HG02678 (cell line): Measurements from ENCODE around the gene CD300LD.
"Not testable (repeated sequence)": the region's sequence is repeated elsewhere in the genome, so short reads cannot be mapped to it uniquely, and the experiment has no call there.

ENCODE experiments used
- ATAC-seq: cut with Tn5 transposase; IDR thresholded peaks from one replicate; pipeline ENCODE4 v1.9.1; 2021; ENCODE audit warnings: mild to moderate bottlenecking, moderate library complexity; ENCODE audit not compliant: unreplicated experiment

Gene CD300LD

DNA sequence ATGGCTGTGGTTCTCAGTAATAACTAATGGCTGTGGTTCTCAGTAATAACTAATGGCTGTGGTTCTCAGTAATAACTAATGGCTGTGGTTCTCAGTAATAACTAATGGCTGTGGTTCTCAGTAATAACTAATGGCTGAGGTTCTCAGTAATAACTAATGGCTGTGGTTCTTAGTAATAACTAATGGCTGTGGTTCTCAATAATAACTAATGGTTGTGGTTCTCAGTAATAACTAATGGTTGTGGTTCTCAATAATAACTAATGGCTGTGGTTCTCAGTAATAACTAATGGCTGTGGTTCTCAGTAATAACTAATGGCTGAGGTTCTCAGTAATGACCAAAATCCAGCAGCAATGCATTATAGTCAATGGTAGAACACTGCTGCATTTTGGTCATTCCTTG is 18.4 kb downstream of the CD300LD start:
- not testable (repeated sequence) for ATAC-seq

DNA sequence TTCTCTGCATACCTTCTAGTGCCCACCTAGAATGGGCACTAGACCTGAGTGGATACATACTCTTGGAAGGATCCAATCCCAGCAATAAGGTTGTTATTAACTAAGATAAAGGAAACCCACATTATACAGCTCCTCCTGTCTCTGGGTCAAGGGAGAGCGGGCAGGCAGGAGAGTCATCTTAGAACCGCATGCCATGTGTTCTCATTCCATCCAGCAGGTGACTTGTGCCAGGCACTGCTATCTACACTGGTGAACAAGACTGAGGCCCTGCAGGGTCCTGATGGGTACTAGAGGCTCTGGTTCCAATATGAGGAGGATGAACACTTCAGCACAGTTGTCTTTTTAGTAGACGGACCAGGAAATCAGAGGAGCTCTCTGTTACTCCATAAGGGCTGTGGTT is 18.9 kb downstream of the CD300LD start:
- no peak for ATAC-seq

DNA sequence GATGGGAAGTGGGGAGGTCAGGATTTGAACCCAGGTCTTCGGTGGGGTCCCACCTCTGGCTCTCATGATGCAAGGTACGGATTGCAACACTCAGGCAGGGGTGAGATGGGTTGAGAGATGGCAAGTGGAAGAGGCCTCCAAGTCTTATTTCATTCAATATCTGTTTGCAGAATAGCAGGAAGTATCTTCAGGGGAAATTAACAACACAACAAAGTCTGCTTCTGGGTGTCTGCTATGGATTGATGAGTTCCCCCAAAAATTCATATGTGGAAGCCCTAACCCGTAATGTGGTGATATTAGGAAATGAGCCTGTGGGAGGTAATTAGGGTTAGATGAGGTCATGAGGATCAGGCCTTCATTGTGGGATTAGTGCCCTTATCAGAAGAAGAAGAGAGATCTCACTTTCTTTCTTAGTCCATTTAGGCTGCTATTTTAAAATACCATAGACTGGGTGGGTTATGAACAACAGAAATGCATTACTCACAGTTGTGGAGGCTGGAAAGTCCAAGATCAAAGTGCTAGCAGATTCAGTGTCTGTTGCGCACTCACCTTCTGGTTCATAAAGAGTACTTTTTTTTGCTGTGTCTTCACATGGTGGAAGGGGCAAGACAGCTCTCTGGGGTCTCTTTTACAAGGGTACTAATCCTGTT is 20.3 kb downstream of the CD300LD start:
- no peak for ATAC-seq

DNA sequence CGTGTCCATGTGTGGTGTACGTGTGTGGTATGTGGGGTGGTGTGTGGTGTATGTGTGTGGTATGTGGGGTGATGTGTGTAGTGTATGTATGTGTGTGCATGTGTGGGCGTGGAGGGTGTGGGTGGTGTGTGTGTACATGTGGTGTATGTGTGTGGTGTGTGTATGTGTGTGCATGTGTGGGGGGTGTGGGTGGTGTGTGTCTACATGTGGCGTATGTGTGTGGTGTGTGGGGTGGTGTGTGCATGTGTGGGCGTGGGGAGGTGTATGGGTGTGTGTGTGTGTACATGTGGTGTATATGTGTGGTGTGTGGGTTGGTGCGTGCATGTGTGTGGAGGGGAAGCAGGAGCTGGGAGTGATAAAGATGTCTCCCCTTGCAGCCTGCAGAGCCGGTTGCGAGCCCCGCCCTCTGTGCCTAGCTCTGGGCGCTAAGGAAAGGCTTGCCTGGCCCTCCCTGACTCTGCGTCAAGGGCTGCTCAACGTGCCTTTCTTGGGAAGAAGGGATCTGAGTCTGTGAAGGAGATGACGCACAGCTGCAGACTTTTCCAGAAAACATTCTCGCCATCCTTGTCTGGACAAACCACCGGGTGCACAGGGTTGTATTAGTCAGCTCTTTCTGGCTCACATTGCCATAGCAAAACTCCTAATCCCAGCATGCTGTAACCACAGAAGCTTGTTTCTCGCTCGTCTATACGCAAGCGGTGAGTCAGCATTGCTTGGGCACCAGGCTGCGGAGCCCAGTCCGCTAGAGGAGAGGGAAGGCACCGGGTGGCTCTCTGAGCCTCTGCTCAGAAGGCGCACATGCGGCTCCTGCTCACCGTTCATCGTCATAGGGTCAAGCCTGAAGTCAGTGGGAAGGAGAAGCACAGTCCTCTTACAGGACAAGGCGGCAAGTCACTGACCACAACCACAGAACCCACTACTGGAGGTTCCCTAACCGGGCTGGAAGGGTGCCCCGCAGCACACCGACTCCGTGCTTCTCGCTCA is 22.8 kb downstream of the CD300LD start:
- ATAC-seq = no peak

DNA sequence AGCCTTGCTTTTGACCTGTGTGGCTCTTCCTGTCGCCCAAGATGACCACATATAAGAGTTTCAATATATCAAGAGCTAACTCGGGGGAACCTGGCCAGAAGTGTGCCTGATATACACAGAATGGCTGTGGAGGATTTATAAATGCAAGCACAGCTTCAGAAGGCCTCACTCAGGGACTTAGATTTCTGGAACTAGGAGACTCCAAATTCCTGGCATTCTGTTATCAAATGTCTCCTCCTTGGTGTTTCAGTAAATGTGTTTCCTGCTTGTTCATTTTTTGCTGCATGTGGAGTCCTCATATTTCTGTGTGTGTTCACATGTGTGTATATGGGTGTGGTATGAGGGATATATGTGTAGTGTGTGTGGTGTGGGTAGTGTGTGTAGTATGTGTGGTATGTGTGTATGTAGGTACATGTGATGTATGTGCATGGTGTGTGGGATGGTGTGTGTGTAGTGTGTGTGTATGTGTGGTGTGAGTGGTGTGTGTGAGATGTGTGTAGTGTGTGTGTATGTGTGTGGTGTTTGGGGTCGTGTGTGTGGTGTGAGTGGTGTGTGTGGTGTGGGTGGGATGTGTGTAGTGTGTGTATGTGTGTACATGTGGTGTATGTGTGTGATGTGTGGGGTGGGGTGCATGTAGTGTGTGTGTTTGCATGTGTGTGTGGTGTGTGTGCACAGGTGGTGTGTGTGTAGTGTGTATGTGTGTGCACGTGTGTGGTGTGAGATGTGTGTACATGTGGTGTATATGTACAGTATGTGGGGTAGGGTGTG is 23.8 kb downstream of the CD300LD start:
- no peak for ATAC-seq

DNA sequence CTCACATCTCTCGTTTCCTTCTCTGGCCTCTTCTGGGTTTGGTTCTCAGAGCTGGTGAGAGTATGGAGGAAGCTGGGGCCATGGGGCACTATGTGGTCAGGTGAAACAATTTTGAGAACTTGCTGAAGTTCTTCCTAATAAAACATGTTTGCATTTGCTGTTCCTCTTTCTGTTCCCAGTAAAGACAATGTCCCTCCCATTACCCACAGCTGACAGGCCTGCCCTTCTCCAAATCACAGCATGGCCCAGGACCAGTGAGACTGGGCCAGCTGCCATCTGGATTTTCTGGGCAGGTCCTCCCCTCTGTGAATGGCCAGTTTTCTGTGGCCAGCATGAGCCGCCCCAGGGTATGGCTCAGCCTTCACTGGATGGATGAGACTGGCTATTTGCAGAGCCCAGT is 24.7 kb downstream of the CD300LD start, which contains the start of gene CD300H:
Gene CD300H, minus strand, starts transcription at position 113 of the 400 bp plus-strand sequence.
- ATAC-seq = no peak

DNA sequence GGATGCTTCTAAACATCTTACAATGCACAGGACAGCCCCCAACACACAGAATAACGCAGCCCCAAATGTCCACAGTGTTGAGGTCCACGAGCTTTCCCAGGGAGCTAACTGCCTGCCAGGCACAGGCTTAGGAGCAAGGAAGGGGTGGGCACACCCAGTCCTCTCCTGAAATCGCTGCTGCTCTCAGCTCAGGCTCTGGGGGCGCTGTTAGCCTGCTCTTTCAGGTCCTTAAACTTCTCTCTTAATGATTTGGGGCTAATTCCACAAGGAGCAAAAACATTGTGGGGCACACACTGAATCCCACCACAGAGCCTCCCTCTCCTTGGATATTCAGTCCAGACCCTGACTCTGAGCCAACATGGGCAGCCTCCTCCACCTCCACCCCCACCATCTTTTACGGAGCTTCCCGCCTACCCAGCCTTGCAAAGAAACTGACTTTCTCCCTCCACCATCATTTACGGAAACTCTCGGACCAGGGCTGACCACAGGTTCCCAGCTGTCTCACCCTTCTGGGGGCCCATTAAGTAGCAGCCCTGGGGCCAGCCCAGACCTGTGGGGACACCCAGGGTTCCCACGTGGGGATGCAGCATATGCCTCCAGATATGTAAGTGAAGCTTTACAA is 25.8 kb downstream of the CD300LD start:
- ATAC-seq = no peak

DNA sequence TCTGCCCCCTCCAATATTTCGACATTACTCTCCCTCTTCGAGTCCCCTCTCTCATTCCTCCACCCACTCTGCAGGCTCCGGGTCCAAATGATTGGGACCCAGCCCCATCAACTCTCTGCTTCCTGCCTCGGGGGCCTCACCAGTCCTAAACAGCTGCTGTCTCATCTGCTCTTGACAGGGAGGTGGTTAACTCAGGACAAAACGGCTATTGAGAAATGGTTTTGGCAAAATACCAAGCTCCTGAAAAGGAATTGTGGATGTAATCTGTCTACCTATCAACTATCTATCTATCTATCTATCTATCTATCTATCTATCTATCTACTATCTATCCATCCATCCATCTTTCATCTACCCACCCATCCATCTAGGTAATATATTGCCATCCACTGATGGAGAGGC is 27.0 kb downstream of the CD300LD start:
- ATAC-seq = no peak

DNA sequence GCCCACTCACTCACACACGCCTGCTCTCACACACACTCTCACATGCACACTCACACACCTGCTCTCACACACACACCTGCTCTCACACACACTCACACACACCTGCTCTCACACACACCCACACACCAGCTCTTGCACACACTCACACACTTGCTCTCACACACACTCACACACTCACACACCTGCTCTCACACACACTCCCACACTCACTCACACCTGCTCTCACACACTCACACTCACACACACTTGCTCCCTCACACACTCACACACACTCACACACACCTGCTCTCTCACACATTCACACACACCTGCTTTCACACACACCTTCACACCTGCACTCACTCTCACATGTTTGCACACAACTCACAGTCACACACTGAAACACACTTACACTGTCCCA is 28.7 kb downstream of the CD300LD start:
- ATAC-seq = no peak

DNA sequence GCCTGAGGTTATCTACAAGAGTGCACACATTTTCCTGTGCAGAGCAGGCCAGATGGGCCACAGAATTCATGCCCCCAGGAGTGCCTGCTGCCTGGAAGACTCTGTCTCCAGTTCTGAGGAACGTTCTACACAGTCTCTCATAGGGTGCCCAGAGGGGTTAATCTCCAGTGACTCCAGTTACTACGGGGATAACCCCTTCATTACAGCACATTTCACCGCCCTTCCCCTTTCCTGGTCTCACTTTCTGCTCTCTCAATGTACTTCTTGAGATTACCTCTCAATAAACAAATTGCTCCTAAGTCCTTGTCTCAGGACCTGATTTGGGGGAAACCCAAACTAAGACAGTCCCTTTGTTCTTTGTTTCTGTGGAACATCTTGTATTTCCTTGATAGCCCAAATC is 30.5 kb downstream of the CD300LD start:
- ATAC-seq = no peak

DNA sequence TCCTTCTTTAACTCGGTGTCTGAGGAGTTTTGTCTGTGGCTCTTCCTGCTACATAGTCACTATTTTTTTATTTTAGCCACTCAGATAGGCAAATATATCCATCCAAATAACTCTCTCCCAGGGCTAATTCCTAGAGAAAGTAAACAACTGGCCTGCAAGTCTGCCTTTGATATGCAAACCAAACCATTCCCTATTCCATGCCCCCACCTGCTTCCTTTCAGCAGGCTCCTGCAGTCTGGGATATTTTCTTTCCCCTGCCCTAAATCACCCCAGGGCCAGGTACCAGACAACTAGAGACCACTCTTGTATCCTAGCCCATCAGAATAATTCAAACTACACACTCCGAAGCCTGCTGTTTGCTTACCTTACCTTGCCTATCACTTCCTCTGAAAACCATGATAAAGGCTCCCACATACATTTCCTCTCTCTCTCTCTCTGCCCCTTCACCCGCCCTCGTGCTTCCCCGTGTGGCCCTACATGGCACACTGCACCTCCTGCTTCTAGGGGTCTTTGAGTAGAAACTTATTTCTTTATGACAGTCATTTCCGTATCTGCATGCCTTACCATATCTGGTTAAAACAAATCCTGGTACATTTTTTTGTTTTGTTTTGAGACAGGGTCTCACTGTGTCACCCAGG is 33.1 kb downstream of the CD300LD start:
- no peak for ATAC-seq

DNA sequence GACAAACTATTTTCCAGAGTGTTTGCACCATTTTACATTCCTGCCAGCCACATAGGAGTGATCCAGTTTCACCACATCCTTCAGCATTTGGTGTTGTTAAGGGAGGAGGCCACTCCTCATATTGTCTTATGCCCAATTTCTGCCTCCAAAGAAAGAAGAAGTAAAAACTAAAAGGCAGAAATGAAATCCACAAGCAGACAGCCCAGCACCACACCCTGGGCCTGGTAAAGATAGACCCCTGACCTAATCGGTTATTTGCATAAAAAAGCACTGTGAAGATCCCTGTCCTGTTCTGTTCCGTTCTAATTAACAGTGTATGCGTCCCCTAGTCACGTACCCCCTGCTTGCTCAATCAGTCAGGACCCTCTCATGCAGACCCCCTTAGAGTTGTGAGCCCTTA is 33.7 kb downstream of the CD300LD start:
- not testable (repeated sequence) for ATAC-seq

DNA sequence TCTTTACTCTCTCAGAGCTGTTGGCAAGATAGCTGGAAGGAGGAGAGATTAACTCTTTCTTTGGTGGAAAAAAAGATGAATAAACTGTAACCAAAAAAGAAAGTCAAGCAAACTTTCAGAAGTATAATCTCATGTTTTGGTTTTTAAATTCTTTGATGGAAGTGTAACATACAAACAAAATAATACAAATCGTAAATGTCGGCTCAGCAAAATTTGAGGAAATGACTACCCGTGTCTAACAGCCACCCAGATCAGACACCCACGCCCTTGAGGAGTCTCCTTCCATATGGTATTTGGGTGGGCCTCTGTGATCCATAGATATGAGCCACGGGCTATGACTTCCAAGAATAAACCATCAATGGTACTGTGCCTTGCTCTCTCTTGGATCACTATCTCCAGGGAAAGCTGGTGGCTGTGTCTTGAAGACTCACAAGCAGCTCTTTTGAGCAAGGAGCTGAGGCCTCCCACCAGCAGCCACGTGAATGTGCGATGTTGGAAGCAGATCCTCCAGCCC is 36.6 kb downstream of the CD300LD start:
- no peak for ATAC-seq

DNA sequence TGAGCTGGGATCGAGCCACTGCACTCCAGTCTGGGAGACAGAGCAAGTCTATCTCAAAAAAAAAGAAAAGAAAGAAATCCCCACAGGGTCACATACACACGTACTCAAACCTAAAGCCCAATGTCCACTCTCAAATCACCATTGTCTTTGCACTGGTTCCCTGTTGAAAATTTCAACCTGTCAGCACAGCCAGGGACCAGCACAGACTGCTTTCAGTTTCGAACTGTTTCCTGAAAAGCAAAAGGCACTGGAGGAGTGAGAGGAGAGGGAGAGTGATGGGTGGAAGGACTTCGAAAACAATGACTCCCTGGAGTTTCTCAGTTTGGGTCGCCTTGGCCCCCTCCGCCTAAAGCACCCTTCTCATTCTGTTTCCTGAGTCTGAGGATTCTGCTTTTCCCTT is 37.2 kb downstream of the CD300LD start:
- ATAC-seq = no peak

DNA sequence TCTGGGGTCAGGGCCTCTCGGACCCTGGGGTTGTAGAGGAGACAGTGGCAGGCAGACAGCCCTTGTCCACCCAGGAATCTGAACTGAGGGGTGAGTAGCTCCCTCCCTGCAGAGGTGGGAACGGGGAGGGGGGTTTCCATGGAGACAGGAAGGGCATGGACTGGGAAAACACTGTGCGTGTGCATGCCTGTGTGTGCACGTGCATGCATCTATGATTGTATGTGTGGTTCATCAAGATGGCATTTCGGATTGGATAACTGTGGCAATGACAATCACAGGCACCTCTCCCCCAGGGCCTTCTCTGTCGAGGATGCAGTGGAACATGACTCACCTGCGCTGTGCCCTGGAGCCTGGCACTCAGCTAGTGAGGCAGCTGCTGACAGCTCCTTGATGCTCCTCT is 40.0 kb downstream of the CD300LD start:
- no peak for ATAC-seq

DNA sequence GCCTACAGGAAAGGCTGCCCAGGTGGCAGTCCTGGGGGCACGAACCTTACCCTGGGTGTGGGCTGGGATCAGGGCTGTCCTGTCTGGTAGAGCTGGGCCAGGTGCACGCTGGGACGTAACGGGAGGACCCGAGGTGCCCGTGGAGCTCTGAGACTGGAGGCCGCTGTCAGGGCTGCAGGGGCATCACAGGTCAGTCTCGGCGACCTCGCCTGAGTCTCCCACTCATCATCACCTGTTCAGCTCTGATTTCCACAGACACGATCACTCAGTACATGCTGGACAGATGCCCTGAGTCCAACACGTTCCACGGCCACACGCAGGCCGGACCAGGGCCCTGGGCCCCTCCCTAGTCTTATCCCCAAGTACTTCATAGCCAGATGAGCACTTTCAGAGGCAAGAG is 41.5 kb downstream of the CD300LD start:
- ATAC-seq = no peak

DNA sequence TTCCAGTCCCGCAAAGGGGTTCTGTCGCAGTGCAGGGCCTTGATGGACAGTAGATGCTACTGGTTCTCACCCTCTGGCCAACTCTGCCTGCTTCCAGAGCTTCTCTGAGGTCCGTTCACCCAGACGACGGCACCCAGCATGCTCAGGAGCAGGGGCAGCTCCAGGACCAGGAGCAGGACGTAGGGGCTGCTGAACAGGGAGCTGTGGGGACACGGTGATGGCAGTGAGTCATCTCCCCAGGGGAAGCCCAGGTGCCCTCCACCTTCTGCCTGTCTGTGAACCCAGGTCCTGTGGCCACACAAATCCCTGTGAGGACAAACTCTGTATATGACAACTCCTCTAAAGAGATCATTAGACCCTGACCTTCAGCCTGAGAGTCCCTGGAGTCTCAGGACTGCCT is 42.7 kb downstream of the CD300LD start:
- ATAC-seq = no peak

DNA sequence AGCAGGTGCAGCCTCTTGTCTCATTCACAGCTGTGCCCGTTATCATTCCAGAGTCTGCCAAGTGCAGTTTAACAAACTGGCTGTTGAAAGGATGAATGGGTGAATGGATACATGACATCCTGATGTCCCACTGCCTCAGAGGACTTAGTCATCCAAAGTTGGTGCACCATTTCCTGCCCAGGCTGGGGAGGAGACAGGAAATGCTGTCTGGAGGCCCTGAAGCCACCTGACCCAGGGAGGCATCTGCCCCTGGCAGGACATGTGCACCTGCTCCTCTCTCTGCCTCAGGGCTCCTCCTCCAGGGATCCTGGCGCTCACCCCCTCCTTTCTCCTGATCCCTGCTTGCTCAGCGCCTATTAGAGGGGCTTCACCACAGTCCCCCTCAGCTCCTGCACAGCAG is 44.3 kb downstream of the CD300LD start:
- no peak for ATAC-seq

DNA sequence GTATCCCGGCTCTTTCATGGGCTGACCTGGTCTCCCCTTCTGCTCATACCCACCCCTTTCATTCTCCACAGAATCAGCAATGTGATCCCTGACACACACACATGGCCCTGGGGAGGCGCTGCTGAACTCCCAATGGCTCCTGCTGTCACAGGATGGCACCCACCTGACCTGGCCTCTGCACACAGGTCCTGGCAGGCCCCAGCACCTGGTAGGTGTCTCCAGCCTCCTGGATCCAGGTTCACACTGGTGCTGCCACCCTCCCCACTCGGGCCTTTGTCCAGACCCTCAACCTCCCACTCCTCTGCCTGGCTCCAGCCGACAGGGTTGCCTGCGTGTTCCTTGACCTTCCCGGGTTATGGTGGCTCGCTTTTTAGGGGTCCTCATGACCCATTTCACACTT is 44.8 kb downstream of the CD300LD start:
- no peak for ATAC-seq

DNA sequence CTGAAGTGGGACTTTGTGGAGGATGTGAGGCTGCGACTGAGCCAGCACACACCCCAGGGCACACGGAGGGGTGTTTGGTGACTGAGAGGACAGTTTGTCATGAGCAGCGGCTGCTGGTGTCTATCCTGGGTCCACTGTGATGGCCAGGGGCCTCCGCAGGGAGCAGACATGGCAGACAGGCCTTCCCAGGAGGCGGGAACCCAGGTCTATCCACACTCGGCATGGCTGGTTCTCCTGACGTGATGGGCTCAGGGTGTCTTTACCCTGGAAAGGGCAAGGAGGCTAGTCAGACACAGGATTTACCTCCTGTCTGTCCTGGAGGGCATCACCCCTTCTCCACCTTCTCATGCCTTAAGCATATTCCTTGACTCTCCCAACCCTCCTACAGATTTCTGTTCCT is 45.5 kb downstream of the CD300LD start:
- ATAC-seq = no peak
